Neural cell (in vitro differentiated cells): Measurements from ENCODE around the gene SMIM22. TPM values are rescaled to one million over a fixed set of nuclear protein-coding genes. Genes with fewer than 3 reads are reported as not detected.

Experiments
- H2AFZ ChIP-seq: fragments of 200-600, 300-800 bp; sonication (generic), shearing (Covaris generic); 2 replicates; pipeline ENCODE4 v1.6.0; 2014; ENCODE audit warnings: low read depth, mild to moderate bottlenecking, antibody characterized with exemption, low read length, moderate library complexity
- H3F3A ChIP-seq: fragments of 200-600 bp; shearing (Covaris generic); 2 replicates; pipeline ENCODE4 v1.6.1; 2016; ENCODE audit warnings: mild to moderate bottlenecking, moderate library complexity, mixed read lengths, antibody characterized with exemption, low read length; ENCODE audit not compliant: insufficient read depth, poor library complexity, severe bottlenecking
- H3K27ac ChIP-seq: fragments of 200-600, 300-800 bp; sonication (generic), shearing (Covaris generic); 2 replicates; pipeline ENCODE4 v1.5.1; 2014; ENCODE audit warnings: mild to moderate bottlenecking, low read length, moderate library complexity
- H3K27me3 ChIP-seq: fragments of 300-800, 200-600 bp; sonication (generic), shearing (Covaris generic); 2 replicates; pipeline ENCODE4 v1.6.0; 2014; ENCODE audit warnings: mild to moderate bottlenecking, low read depth, low read length, moderate library complexity; ENCODE audit not compliant: insufficient read depth
- H3K36me3 ChIP-seq: fragments of 300-800, 200-600 bp; sonication (generic), shearing (Covaris generic); 2 replicates; pipeline ENCODE4 v1.5.1; 2014; ENCODE audit warnings: mild to moderate bottlenecking, antibody characterized with exemption, low read length, moderate library complexity; ENCODE audit not compliant: insufficient read depth
- H3K4me2 ChIP-seq: fragments of 300-800, 200-600 bp; sonication (generic), shearing (Covaris generic); 2 replicates; pipeline ENCODE4 v1.6.0; 2014; ENCODE audit warnings: mild to moderate bottlenecking, low read length
- H3K4me3 ChIP-seq: fragments of 300-800, 200-600 bp; sonication (generic), shearing (Covaris generic); 2 replicates; pipeline ENCODE4 v1.5.1; 2014; ENCODE audit warnings: mild to moderate bottlenecking, low read length, moderate library complexity
- H3K79me2 ChIP-seq: fragments of 200-600 bp; shearing (Covaris generic); replicated peaks from 2 replicates; pipeline ENCODE4 v1.6.0; 2014; ENCODE audit warnings: mild to moderate bottlenecking, low read length, moderate library complexity; ENCODE audit not compliant: insufficient read depth
- H3K9ac ChIP-seq: fragments of 300-800, 200-600 bp; sonication (generic), shearing (Covaris generic); 2 replicates; pipeline ENCODE4 v1.6.1; 2016; ENCODE audit warnings: mild to moderate bottlenecking, low read length, mixed read lengths
- H3K9me2 ChIP-seq: fragments of 200-600 bp; shearing (Covaris generic); 2 replicates; pipeline ENCODE4 v1.6.1; 2016; ENCODE audit warnings: mild to moderate bottlenecking, low read length, mixed read lengths; ENCODE audit not compliant: insufficient read depth
- H3K9me3 ChIP-seq: fragments of 200-600, 300-800 bp; sonication (generic), shearing (Covaris generic); 2 replicates; pipeline ENCODE4 v1.6.1; 2016; ENCODE audit warnings: mild to moderate bottlenecking, mixed run types, low read length, moderate library complexity, mixed read lengths
- H4K20me1 ChIP-seq: fragments of 200-600 bp; shearing (Covaris generic); 2 replicates; pipeline ENCODE4 v1.6.1; 2016; ENCODE audit warnings: mild to moderate bottlenecking, mixed run types; ENCODE audit not compliant: insufficient read depth
- EP300 ChIP-seq: fragments of 450-650 bp; conservative IDR thresholded peaks from 2 replicates; pipeline ENCODE4 v1.6.1; 2014; ENCODE audit warnings: antibody characterized with exemption, mild to moderate bottlenecking, moderate library complexity; ENCODE audit not compliant: poor library complexity, severe bottlenecking
- EZH2 ChIP-seq: fragments of 200-600, 300-800 bp; shearing (Covaris generic), sonication (generic); IDR thresholded peaks from 2 replicates; pipeline ENCODE4 v1.6.1; 2014; ENCODE audit warnings: antibody characterized with exemption, low read length, borderline replicate concordance, mild to moderate bottlenecking; ENCODE audit not compliant: insufficient read depth, poor library complexity, severe bottlenecking
- MXI1 ChIP-seq: fragments of 450-650 bp; conservative IDR thresholded peaks from 2 replicates; pipeline ENCODE4 v1.6.1; 2014; ENCODE audit warnings: antibody characterized with exemption, mild to moderate bottlenecking; ENCODE audit not compliant: poor library complexity, severe bottlenecking
- POLR2AphosphoS5 ChIP-seq: IDR thresholded peaks from 2 replicates; pipeline ENCODE4 v1.6.1; 2012
- RAD21 ChIP-seq: fragments of 450-650 bp; conservative IDR thresholded peaks from 2 replicates; pipeline ENCODE4 v1.6.1; 2014; ENCODE audit warnings: antibody characterized with exemption, mild to moderate bottlenecking, moderate library complexity
- SMC3 ChIP-seq: fragments of 450-650 bp; conservative IDR thresholded peaks from 2 replicates; pipeline ENCODE4 v1.6.1; 2014; ENCODE audit warnings: antibody characterized with exemption, mild to moderate bottlenecking, moderate library complexity; ENCODE audit not compliant: poor library complexity
- TAF1 ChIP-seq: IDR thresholded peaks from 2 replicates; pipeline ENCODE4 v1.6.1; 2012; ENCODE audit warnings: low read depth
- polyA plus RNA-seq: library from polyadenylated mRNA; depleted of rRNA; stranded (reverse); fragments of >200 nt; gene quantifications from 2 replicates; pipeline ENCODE4 v1.2.3, GENCODE V29; 2014
- TF ChIP-seq, protein P1 (sequence below): fragments of 450-650 bp; IDR thresholded peaks from 2 replicates; pipeline ENCODE4 v1.5.1; 2014; ENCODE audit warnings: antibody characterized with exemption, mild to moderate bottlenecking, moderate library complexity; ENCODE audit not compliant: poor library complexity, severe bottlenecking
- TF ChIP-seq, protein P2 (sequence below): IDR thresholded peaks from 2 replicates; pipeline ENCODE4 v1.6.1; 2012; ENCODE audit warnings: borderline replicate concordance

SMIM22 gene
- polyA plus RNA-seq, 1 donor from 2014 or later = not detected

DNA sequence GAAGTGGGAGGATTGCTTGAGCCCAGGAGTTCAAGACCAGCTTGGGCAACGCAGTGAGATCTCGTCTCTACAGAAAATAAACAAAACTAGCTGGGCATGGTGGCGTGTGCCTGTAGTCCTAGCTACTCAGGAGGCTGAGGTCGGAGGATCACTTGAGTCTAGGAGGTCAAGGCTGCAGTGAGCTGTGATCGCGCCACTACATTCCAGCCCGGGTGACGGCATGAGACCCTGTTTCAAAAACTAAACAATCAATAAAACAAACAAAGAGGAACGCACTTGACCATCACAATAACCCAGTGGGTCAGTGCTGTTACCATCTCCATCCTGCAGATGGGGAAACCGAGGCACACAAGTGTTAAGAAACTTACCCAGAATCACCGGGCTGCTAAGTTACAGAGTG, 41.9 kb upstream of the SMIM22 start:
- Histone ChIP-seq H3K27ac (no peak overlapping the region), H3K27me3 (no peaks in the 10 kb centered on the region), H3K79me2 (no peaks in the 10 kb centered on the region), H3K9ac (no peak overlapping the region), H3K4me3 (no peak overlapping the region), H4K20me1 (no peaks in the 10 kb centered on the region), H3F3A (no peaks in the 10 kb centered on the region), H3K4me2 (no peak overlapping the region), H2AFZ (no peak overlapping the region), H3K36me3 (peaks cover 5% of the 10 kb centered on the region), H3K9me2 (no peaks in the 10 kb centered on the region), H3K9me3 (no peaks in the 10 kb centered on the region)
- TF ChIP-seq, protein P1, sequence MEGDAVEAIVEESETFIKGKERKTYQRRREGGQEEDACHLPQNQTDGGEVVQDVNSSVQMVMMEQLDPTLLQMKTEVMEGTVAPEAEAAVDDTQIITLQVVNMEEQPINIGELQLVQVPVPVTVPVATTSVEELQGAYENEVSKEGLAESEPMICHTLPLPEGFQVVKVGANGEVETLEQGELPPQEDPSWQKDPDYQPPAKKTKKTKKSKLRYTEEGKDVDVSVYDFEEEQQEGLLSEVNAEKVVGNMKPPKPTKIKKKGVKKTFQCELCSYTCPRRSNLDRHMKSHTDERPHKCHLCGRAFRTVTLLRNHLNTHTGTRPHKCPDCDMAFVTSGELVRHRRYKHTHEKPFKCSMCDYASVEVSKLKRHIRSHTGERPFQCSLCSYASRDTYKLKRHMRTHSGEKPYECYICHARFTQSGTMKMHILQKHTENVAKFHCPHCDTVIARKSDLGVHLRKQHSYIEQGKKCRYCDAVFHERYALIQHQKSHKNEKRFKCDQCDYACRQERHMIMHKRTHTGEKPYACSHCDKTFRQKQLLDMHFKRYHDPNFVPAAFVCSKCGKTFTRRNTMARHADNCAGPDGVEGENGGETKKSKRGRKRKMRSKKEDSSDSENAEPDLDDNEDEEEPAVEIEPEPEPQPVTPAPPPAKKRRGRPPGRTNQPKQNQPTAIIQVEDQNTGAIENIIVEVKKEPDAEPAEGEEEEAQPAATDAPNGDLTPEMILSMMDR = no peak
- no peak for TF ChIP-seq EZH2
- TF ChIP-seq POLR2AphosphoS5 = no peak
- TF ChIP-seq EP300 = no peak
- no peak for TF ChIP-seq MXI1
- no peak for TF ChIP-seq TAF1
- no peak for TF ChIP-seq RAD21
- no peak for TF ChIP-seq SMC3

DNA sequence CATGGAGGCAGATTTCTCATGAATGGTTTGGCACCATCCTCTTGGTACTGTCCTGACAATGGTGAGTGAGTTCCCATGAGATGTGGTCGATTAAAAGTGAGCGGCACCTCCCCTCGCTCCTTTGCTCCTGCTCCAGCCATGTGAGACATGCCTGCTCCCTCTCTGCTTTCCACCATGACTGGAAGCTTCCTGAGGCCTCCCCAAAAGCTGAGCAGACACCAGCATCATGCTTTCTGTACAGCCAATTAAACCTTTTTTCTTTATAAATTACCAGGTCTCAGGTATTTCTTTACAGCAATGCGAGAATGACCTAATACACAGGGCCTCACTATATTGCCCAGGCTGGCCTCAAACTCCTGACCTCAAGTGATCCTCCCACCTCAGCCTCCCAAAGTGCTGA, 40.3 kb upstream of the SMIM22 start:
- no peaks in the 10 kb centered on the region for H3K27me3 ChIP-seq
- no peak overlapping the region for H3K4me3 ChIP-seq
- no peaks in the 10 kb centered on the region for H3K79me2 ChIP-seq
- no peak overlapping the region for H3K4me2 ChIP-seq
- no peaks in the 10 kb centered on the region for H3K9me2 ChIP-seq
- no peak overlapping the region for H3K9ac ChIP-seq
- no peaks in the 10 kb centered on the region for H3F3A ChIP-seq
- no peaks in the 10 kb centered on the region for H3K9me3 ChIP-seq
- no peak overlapping the region for H2AFZ ChIP-seq
- TF ChIP-seq TAF1 (no peak), POLR2AphosphoS5 (no peak), SMC3 (no peak), EP300 (no peak), RAD21 (no peak), EZH2 (no peak), MXI1 (no peak)
- TF ChIP-seq, protein P2, sequence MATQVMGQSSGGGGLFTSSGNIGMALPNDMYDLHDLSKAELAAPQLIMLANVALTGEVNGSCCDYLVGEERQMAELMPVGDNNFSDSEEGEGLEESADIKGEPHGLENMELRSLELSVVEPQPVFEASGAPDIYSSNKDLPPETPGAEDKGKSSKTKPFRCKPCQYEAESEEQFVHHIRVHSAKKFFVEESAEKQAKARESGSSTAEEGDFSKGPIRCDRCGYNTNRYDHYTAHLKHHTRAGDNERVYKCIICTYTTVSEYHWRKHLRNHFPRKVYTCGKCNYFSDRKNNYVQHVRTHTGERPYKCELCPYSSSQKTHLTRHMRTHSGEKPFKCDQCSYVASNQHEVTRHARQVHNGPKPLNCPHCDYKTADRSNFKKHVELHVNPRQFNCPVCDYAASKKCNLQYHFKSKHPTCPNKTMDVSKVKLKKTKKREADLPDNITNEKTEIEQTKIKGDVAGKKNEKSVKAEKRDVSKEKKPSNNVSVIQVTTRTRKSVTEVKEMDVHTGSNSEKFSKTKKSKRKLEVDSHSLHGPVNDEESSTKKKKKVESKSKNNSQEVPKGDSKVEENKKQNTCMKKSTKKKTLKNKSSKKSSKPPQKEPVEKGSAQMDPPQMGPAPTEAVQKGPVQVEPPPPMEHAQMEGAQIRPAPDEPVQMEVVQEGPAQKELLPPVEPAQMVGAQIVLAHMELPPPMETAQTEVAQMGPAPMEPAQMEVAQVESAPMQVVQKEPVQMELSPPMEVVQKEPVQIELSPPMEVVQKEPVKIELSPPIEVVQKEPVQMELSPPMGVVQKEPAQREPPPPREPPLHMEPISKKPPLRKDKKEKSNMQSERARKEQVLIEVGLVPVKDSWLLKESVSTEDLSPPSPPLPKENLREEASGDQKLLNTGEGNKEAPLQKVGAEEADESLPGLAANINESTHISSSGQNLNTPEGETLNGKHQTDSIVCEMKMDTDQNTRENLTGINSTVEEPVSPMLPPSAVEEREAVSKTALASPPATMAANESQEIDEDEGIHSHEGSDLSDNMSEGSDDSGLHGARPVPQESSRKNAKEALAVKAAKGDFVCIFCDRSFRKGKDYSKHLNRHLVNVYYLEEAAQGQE = no peak
- TF ChIP-seq, protein P1 = no peak
- H3K36me3 ChIP-seq = peaks cover 5% of the 10 kb centered on the region
- no peaks in the 10 kb centered on the region for H4K20me1 ChIP-seq
- no peak overlapping the region for H3K27ac ChIP-seq
